Liver (tissue), 9 donors: ENCODE results near the gene THRB. TPM values are rescaled to one million over a fixed set of nuclear protein-coding genes. Genes with fewer than 3 reads are reported as not detected.

Source experiments
- DNase-seq: peaks from one replicate; pipeline ENCODE4 v3.0.0-alpha.2; 2017; ENCODE audit warnings: low spot score
- H3K27ac ChIP-seq, 2 donors: one replicate each; pipeline ENCODE4 v1.7.0; 2013; ENCODE audit warnings: inconsistent platforms in 2 of 2, low read length in 2 of 2, control low read depth in 1 of 2, low read depth in 1 of 2, mild to moderate bottlenecking in 1 of 2
- H3K27me3 ChIP-seq, 4 donors: one replicate each; pipeline versions ENCODE4 v1.6.1 to v1.7.0; 2013; ENCODE audit warnings: low read length in 3 of 4, inconsistent platforms in 1 of 4, mild to moderate bottlenecking in 1 of 4, moderate library complexity in 1 of 4; ENCODE audit not compliant: control insufficient read depth in 4 of 4, insufficient read depth in 4 of 4
- H3K36me3 ChIP-seq, 4 donors: one replicate each; pipeline versions ENCODE4 v1.6.1 to v1.7.0; 2013; ENCODE audit warnings: low read length in 3 of 4, mild to moderate bottlenecking in 3 of 4, low read depth in 1 of 4, moderate library complexity in 1 of 4; ENCODE audit not compliant: control insufficient read depth in 4 of 4, insufficient read depth in 3 of 4
- H3K4me1 ChIP-seq, 4 donors: one replicate each; pipeline versions ENCODE4 v1.6.1 to v1.7.0; 2013; ENCODE audit warnings: low read length in 3 of 4, mild to moderate bottlenecking in 3 of 4, moderate library complexity in 1 of 4; ENCODE audit not compliant: control insufficient read depth in 4 of 4, insufficient read depth in 4 of 4
- H3K4me3 ChIP-seq, 3 donors: one replicate each; pipeline versions ENCODE4 v1.6.1 to v1.7.0; 2013; ENCODE audit warnings: low read length in 3 of 3, control low read depth in 1 of 3, low read depth in 1 of 3, mild to moderate bottlenecking in 1 of 3
- H3K9ac ChIP-seq, 2 donors: one replicate each; pipeline ENCODE4 v1.7.0; 2013; ENCODE audit warnings: low read length in 2 of 2, mild to moderate bottlenecking in 2 of 2, moderate library complexity in 2 of 2, control low read depth in 1 of 2, low read depth in 1 of 2
- H3K9me3 ChIP-seq, 4 donors: one replicate each; pipeline versions ENCODE4 v1.6.1 to v1.7.0; 2013; ENCODE audit warnings: low read length in 3 of 4; ENCODE audit not compliant: control insufficient read depth in 4 of 4
- CTCF ChIP-seq: fragments of 150-350 bp; IDR thresholded peaks from 2 replicates; pipeline ENCODE4 v1.5.1; 2017; ENCODE audit warnings: improper control_type of control experiment, low read depth, low read length; ENCODE audit not compliant: missing input control
- EGR1 ChIP-seq, 2 donors: IDR thresholded peaks; 2 replicates each; pipeline ENCODE4 v1.6.1; 2016 to 2018; ENCODE audit warnings: antibody characterized with exemption in 2 of 2, low read depth in 2 of 2
- FOXA1 ChIP-seq: IDR thresholded peaks from 2 replicates; pipeline ENCODE4 v1.6.1; 2016; ENCODE audit warnings: antibody characterized with exemption
- FOXA2 ChIP-seq: IDR thresholded peaks from 2 replicates; pipeline ENCODE4 v1.6.1; 2016; ENCODE audit warnings: antibody characterized with exemption
- GABPA ChIP-seq, 2 donors: IDR thresholded peaks in 1 of 2; conservative IDR thresholded peaks in 1 of 2; 2 replicates each; pipeline ENCODE4 v1.6.1; 2016; ENCODE audit warnings: antibody characterized with exemption in 2 of 2, mild to moderate bottlenecking in 1 of 2, moderate library complexity in 1 of 2
- HNF4A ChIP-seq, 2 donors: conservative IDR thresholded peaks; 2 replicates each; pipeline ENCODE4 v1.6.1; 2016; ENCODE audit warnings: antibody characterized with exemption in 2 of 2, mild to moderate bottlenecking in 2 of 2
- HNF4G ChIP-seq: IDR thresholded peaks from 2 replicates; pipeline ENCODE4 v1.6.1; 2016; ENCODE audit warnings: antibody characterized with exemption
- JUND ChIP-seq, 2 donors: IDR thresholded peaks; 2 replicates each; pipeline ENCODE4 v1.6.1; 2016; ENCODE audit warnings: antibody characterized with exemption in 2 of 2
- NR2F2 ChIP-seq: IDR thresholded peaks from 2 replicates; pipeline ENCODE4 v1.6.1; 2016; ENCODE audit warnings: antibody characterized with exemption
- RAD21 ChIP-seq, 2 donors: IDR thresholded peaks; 2 replicates each; pipeline ENCODE4 v1.6.1; 2016; ENCODE audit warnings: antibody characterized with exemption in 2 of 2, mild to moderate bottlenecking in 2 of 2
- RXRA ChIP-seq, 2 donors: IDR thresholded peaks; 2 replicates each; pipeline ENCODE4 v1.6.1; 2017 to 2018; ENCODE audit warnings: antibody characterized with exemption in 2 of 2, mild to moderate bottlenecking in 1 of 2
- SP1 ChIP-seq: IDR thresholded peaks from 2 replicates; pipeline ENCODE4 v1.6.1; 2018; ENCODE audit warnings: antibody characterized with exemption, mild to moderate bottlenecking
- TAF1 ChIP-seq: conservative IDR thresholded peaks from 2 replicates; pipeline ENCODE4 v1.6.1; 2016; ENCODE audit warnings: antibody characterized with exemption, mild to moderate bottlenecking
- YY1 ChIP-seq: IDR thresholded peaks from 2 replicates; pipeline ENCODE4 v1.6.1; 2016; ENCODE audit warnings: antibody characterized with exemption, mild to moderate bottlenecking
- ZBTB33 ChIP-seq: IDR thresholded peaks from 2 replicates; pipeline ENCODE4 v1.6.1; 2016; ENCODE audit warnings: antibody characterized with exemption
- WGBS: extraction: QIAGEN DNeasy Blood & Tissue Kit; methylation state at CpG from one replicate; pipeline ENCODE4 v1.1.7; 2013; 5-methylcytosine and 5-hydroxymethylcytosine counted together
- polyA plus RNA-seq, 2 donors: library from polyadenylated mRNA; stranded (reverse) in 1 of 2; unstranded in 1 of 2; fragments of 200-250 nt in 1 of 2; fragments of >200 nt in 1 of 2; fragmentation: Nextera tagmentation in 1 of 2; extraction: Ambion mirVana in 1 of 2; gene quantifications; one replicate each; pipeline versions ENCODE4 v1.2.1 to v1.2.3, GENCODE V29; 2013 to 2015
- total RNA-seq, 2 donors: library from RNA; depleted of rRNA; stranded (reverse); fragments of >200 nt; gene quantifications; one replicate each; pipeline ENCODE4 v1.2.3, GENCODE V29; 2014
- donor health status: healthy.
- donor health status: healthy.
- donor health status: healthy.
- donor health status: healthy.
- donor health status: healthy.

THRB gene
- total and polyA plus RNA-seq, 4 donors, result 5.9 to 23.9 (median 9.3) TPM

GRCh38 chr3:24498391-24498790 lies 3.7 kb upstream of the THRB start:
- H3K36me3 ChIP-seq, result no peaks in the 10 kb centered on the region
- no peak overlapping the region for H3K4me3 ChIP-seq
- 87% methylated on average over 2 of the region's 2 CpGs for WGBS
- H3K27me3 ChIP-seq, result no peaks in the 10 kb centered on the region
- no peak overlapping the region for H3K27ac ChIP-seq
- DNase-seq, result no peak
- TF ChIP-seq EGR1 (IDR thresholded peaks at IDR 0.05; ENCODE audit: low read depth in 2 of 2) (no peak), HNF4G (no peak), FOXA2 (no peak), TAF1 (no peak), HNF4A (conservative IDR thresholded peaks at IDR 0.05) (no peak)
- no peak overlapping the region for H3K9ac ChIP-seq
- no peaks in the 10 kb centered on the region for H3K9me3 ChIP-seq
- peaks cover 0 to 7% (median 2%) of the 10 kb centered on the region in 4 donors for H3K4me1 ChIP-seq

DNA sequence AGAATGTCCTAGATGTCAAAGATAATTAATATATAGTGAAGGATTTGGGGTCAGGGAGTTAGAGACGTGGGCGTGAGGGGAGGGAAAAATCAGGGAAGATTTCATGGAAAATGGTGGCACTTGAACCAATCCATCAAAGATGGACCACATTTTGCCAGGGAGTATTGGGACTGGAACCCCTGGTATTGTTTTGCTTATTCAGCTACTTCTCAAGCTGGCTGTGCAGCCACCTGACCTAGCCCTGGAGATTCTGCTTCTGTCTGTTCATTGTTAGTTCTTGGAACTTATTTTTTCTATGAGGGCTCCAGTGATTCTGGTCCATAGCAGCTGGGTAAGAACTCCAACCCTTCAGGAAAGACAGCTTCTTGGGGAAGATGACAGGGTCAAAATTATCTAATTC lies 3.3 kb upstream of the THRB start:
- Histone ChIP-seq H3K27ac (no peak overlapping the region), H3K27me3 (no peaks in the 10 kb centered on the region), H3K9me3 (no peaks in the 10 kb centered on the region), H3K36me3 (no peaks in the 10 kb centered on the region), H3K4me3 (no peak overlapping the region), H3K9ac (no peak overlapping the region), H3K4me1 (peaks cover 0 to 7% (median 2%) of the 10 kb centered on the region in 4 donors)
- no peak for TF ChIP-seq ZBTB33
- TF ChIP-seq CTCF, result no peak
- TF ChIP-seq YY1, result no peak
- TF ChIP-seq SP1, result no peak
- TF ChIP-seq FOXA1, result no peak
- no peak for TF ChIP-seq RXRA (IDR thresholded peaks at IDR 0.05)
- TF ChIP-seq HNF4A (conservative IDR thresholded peaks at IDR 0.05), result no peak
- 98% methylated on average over 2 of the region's 2 CpGs for WGBS
- DNase-seq, result no peak

GRCh38 chr3:24496529-24497482 lies 2.2 kb upstream of the THRB start:
- no peaks in the 10 kb centered on the region for H3K9me3 ChIP-seq
- TF ChIP-seq RAD21 (IDR thresholded peaks at IDR 0.05) (peak; percentile 81 to 90), YY1 (peak; percentile 40), HNF4A (conservative IDR thresholded peaks at IDR 0.05) (peak; percentile 30), JUND (IDR thresholded peaks at IDR 0.05) (no peak), CTCF (peak; percentile 68), GABPA (IDR thresholded peaks at IDR 0.05 in 1 of 2, conservative IDR thresholded peaks at IDR 0.05 in 1 of 2) (no peak), SP1 (peak; percentile 23), NR2F2 (no peak), RXRA (IDR thresholded peaks at IDR 0.05) (peak; percentile 26 to 28), ZBTB33 (no peak)

More at GRCh38 chr3:24496529-24497482, 2.2 kb upstream of the THRB start:
- H3K36me3 ChIP-seq, result no peaks in the 10 kb centered on the region
- peaks cover 2 to 14% (median 8%) of the 10 kb centered on the region in 4 donors for H3K4me1 ChIP-seq
- H3K27ac ChIP-seq, result peak overlapping the region; percentile 98 to 100
- H3K9ac ChIP-seq, result no peak overlapping the region
- no peak overlapping the region for H3K4me3 ChIP-seq
- H3K27me3 ChIP-seq, result no peaks in the 10 kb centered on the region
- 45% methylated on average over 16 of the region's 16 CpGs for WGBS
- peak; percentile 53 for DNase-seq
